Skeletal muscle satellite cell (primary cell): Measurements from ENCODE around the gene PEX5L.
A peak's percentile ranks its signal among the peaks of the same experiment; 100 is the strongest.

ENCODE experiments used
- H3K27me3 ChIP-seq: 2 replicates; pipeline ENCODE4 v1.7.0; 2013; ENCODE audit warnings: low read length; ENCODE audit not compliant: control insufficient read depth, insufficient read depth
- H3K36me3 ChIP-seq: 2 replicates; pipeline ENCODE4 v1.7.0; 2013; ENCODE audit warnings: mild to moderate bottlenecking, control low read depth, low read length; ENCODE audit not compliant: insufficient read depth
- H3K4me1 ChIP-seq: 2 replicates; pipeline ENCODE4 v1.7.0; 2013; ENCODE audit warnings: low read length; ENCODE audit not compliant: control insufficient read depth, insufficient read depth
- H3K4me2 ChIP-seq: 2 replicates; pipeline ENCODE4 v1.7.0; 2013; ENCODE audit warnings: mild to moderate bottlenecking, low read length
- H3K4me3 ChIP-seq: 2 replicates; pipeline ENCODE4 v1.7.0; 2013; ENCODE audit warnings: low read length
- H3K9ac ChIP-seq: 2 replicates; pipeline ENCODE4 v1.7.0; 2013; ENCODE audit warnings: mild to moderate bottlenecking, low read depth, low read length, moderate library complexity
- H3K9me3 ChIP-seq: replicated peaks from 2 replicates; pipeline ENCODE4 v1.7.0; 2013; ENCODE audit warnings: mild to moderate bottlenecking, control low read depth, low read length

PEX5L gene

DNA sequence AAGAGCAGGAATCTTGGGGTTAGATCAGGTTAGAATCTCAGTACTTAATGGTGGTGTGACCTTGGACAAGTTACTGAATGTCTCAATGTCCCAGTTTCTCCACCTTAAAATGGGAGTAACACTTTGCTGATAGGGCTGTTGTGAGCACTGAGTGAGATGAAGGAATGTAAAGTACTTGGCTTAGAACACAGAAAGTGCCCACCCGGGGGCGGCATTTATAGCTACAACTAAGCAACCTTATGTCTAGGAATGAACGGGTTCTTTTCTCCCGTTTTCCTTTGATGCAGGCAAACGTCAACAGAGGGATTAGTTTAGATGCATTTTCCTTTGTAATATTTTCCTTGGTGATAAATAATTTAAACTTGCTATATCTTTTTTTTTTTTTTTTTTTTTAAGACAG lies 207.3 kb downstream of the PEX5L start:
- Histone ChIP-seq H3K4me2 (no peak overlapping the region), H3K36me3 (no peaks in the 10 kb centered on the region), H3K4me1 (no peaks in the 10 kb centered on the region), H3K9me3 (no peaks in the 10 kb centered on the region), H3K27me3 (no peaks in the 10 kb centered on the region), H3K9ac (no peak overlapping the region), H3K4me3 (no peak overlapping the region)

DNA sequence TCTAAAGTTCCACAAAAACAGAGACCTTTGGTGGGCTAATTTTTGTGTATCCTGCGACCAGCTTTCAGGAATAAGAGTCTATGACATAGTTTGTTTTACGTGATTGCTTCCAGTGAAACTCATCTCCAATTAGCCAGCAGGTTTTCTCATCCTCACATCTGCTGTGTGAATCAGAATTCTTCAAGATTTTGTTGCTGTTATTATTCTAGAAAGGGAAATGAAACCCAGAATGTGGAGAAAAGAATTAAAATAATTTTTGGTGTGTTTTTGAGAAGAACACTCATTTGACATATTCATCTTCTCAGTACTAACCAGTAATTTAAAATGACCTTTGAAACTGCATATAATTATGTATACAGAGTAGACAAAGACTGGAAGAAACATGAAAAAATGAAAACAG lies 208.0 kb downstream of the PEX5L start:
- Histone ChIP-seq H3K9ac (no peak overlapping the region), H3K4me3 (no peak overlapping the region), H3K27me3 (no peaks in the 10 kb centered on the region), H3K4me1 (no peaks in the 10 kb centered on the region), H3K4me2 (no peak overlapping the region), H3K36me3 (no peaks in the 10 kb centered on the region), H3K9me3 (no peaks in the 10 kb centered on the region)

DNA sequence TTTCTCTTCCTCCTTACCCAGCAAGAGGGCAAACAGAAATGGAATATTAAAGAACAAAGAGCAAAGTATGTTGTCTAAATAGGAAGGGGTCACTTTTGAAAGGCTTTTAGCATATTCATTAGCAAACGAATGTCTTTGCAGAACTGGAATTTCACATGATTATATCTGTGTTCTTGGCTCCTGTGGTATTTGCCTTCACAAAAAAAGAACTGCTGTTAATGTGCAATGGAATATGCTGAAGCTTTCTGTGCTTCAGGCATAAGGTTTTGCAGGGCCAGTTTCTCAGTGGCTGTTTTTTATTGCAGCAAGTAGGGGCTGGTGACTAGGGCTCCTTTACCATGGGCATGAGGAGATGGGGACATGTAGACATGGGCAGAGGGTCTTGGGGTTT lies 210.5 kb downstream of the PEX5L start:
- H3K4me1 ChIP-seq = no peaks in the 10 kb centered on the region
- H3K9me3 ChIP-seq = no peaks in the 10 kb centered on the region
- H3K9ac ChIP-seq = no peak overlapping the region
- no peaks in the 10 kb centered on the region for H3K27me3 ChIP-seq
- no peaks in the 10 kb centered on the region for H3K36me3 ChIP-seq
- no peak overlapping the region for H3K4me2 ChIP-seq
- H3K4me3 ChIP-seq = no peak overlapping the region

DNA sequence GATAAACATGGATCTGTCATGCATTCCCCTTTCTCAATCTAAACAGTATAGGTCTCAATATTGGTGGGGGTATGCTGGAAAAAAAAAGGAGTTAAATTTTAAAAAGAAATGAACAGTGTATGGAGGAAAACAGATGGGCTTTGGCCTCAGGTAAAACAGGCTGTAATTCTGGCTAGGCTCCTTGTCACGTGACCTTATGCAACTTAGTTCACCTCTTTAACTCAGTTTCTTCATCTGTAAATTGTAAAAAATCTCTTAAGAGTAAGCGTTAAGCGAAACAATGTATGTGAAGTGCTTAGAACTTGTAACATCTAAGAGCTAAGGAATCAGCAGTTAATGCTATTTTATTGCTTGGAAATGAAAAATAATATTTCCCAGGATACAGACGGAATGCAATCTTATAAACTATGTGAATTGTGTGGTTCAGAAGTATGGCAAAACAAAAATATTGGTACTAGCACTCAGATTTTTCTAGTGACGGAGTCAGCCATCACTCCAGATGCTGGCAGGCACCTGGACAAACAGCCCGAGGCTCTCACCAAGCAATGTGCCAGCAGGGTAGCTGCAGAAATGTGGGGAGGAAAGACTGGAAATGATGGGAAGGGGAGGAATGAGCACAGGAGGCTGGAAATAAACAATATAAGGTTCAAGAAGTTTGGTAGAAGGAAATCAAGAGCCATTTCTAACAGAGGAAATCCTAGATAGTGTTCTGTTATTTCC lies 211.1 kb downstream of the PEX5L start:
- no peak overlapping the region for H3K9ac ChIP-seq
- H3K27me3 ChIP-seq = no peaks in the 10 kb centered on the region
- H3K4me2 ChIP-seq = no peak overlapping the region
- H3K36me3 ChIP-seq = no peaks in the 10 kb centered on the region
- H3K4me3 ChIP-seq = no peak overlapping the region
- H3K4me1 ChIP-seq = no peaks in the 10 kb centered on the region
- H3K9me3 ChIP-seq = no peaks in the 10 kb centered on the region

DNA sequence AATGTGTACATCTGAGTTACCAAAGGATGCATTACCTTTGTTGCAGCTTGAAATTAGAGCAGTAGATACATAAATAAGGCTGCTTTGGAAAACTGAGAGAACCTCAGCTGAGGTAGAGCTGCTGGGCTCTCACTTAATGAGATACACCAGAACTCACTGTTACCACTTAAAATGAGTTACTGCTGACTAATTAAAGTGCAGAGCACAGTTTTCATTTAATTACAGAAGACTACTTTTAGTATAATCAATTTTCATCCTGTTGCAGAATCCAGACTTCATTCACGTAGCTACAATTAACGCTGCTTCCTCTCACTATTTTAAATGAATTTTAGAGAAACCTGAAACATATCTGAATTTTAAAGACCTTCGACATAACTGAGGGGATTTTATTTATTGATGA lies 214.4 kb downstream of the PEX5L start:
- Histone ChIP-seq H3K4me3 (no peak overlapping the region), H3K27me3 (no peaks in the 10 kb centered on the region), H3K9me3 (no peaks in the 10 kb centered on the region), H3K36me3 (no peaks in the 10 kb centered on the region), H3K4me2 (no peak overlapping the region), H3K4me1 (no peaks in the 10 kb centered on the region), H3K9ac (no peak overlapping the region)

DNA sequence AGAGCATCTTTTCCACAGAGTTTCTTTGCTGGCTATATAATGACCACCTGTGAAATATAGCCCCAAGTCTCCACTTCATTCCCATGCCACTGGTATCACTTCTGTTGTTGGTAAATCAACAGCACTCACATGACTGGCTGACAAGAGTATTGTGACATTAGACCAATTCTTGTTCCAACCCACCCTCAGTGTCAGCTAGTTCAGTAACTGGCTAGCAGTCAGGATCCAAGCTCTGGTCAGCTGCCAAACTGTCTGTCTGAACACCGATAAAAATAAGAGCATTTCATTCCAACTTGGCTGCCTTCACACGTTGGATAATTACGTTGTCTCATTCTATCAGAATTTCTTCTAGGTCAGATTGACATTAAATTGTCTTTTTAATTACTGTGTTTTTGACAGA lies 217.4 kb downstream of the PEX5L start:
- Histone ChIP-seq H3K9me3 (no peaks in the 10 kb centered on the region), H3K4me1 (no peaks in the 10 kb centered on the region), H3K9ac (no peak overlapping the region), H3K36me3 (no peaks in the 10 kb centered on the region), H3K4me3 (no peak overlapping the region), H3K4me2 (no peak overlapping the region), H3K27me3 (no peaks in the 10 kb centered on the region)

DNA sequence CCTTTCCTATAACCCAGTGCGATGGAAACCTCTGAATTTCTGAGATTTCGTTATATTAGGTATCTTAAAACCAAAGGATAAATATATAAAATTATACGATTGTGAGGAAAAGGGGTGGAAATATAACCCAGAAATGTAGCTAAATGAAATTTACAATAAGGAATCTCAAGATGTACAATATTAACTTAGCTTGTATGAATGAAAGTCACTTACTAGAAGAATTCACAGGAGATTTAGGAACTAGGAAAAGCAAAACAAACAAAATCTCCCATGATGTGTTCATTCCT lies 224.7 kb downstream of the PEX5L start:
- Histone ChIP-seq H3K9ac (peak overlapping the region; percentile 75), H3K4me3 (no peak overlapping the region), H3K4me2 (peak overlapping the region; percentile 71), H3K4me1 (peaks cover 24% of the 10 kb centered on the region), H3K27me3 (no peaks in the 10 kb centered on the region), H3K9me3 (no peaks in the 10 kb centered on the region), H3K36me3 (no peaks in the 10 kb centered on the region)

DNA sequence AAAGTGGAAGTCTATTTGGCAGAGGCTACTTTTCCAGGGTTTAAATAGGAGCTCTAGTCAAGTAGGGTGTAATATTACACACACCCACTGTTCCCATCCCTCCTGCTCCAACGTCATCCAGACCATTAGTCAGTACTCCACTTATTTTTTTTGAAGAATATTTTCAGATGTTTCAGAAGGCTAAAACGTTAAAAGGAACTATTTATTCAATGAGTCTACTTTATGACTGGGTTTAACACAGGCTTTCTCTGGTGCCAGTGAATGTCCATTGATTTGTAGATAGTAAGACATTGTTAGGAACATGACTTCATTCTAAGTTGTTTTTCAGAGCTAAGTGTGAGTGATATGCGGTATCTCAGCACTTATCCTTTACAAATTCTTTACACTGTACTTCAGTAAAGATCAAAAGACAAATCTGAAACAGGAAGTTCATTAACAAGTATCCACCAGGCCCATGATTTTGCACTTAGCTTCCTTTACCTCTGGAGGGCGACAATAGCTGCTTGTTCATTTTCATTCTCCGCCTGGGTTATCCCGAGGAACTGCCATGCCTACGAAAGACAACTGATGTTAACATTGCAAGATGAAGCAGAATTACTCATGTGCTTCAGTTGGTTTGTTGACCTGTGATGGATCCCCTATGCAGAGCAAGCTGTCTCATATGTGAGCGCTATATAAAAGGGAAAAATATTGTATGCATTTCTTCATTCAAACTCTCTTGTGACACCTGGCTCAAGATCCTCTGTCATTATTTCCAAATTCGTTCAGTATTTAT lies 225.2 kb downstream of the PEX5L start:
- no peaks in the 10 kb centered on the region for H3K36me3 ChIP-seq
- H3K9me3 ChIP-seq = no peaks in the 10 kb centered on the region
- peaks cover 26% of the 10 kb centered on the region for H3K4me1 ChIP-seq
- H3K9ac ChIP-seq = peak overlapping the region; percentile 75
- peak overlapping the region; percentile 71 for H3K4me2 ChIP-seq
- no peaks in the 10 kb centered on the region for H3K27me3 ChIP-seq
- peak overlapping the region; percentile 19 for H3K4me3 ChIP-seq

DNA sequence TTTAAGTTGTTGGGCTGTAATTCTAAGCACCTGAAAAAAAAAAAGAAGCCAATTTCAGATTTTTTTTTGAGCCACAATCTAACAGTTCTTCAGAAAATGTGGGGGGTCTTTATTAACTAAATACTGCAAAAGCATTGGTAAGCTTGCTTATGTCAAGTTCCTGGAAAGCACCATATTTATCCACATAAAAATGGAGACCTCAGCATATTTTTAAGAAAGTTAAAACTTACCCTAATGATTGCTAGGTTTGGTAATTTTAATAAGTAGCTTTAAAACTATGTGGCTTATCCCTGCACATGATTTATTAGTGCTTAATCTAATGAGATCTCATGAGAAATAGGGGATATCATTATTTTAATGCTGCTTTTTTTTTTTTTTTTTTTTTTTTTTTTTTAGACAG lies 227.1 kb downstream of the PEX5L start:
- Histone ChIP-seq H3K4me1 (peaks cover 33% of the 10 kb centered on the region), H3K36me3 (no peaks in the 10 kb centered on the region), H3K27me3 (no peaks in the 10 kb centered on the region), H3K9ac (no peak overlapping the region), H3K9me3 (no peaks in the 10 kb centered on the region), H3K4me2 (no peak overlapping the region), H3K4me3 (no peak overlapping the region)

DNA sequence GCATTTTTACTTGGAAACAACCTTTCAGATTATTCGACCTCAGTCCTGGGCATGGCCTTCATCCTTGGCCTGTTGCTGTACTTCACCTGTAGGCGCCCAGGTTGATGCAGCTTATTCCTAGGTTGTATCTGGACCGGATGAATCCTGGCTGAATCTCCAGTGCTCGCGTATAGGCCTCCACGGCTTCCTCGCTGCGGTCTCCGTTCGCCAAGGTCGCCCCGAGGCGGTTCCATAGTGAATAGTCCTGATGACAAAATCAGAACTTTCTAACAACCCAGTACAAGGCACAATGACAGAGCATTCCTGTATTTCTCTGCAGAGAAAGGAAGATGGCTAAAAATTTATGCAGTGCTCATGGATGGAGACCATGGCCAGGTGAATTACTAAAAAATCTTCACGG lies 229.1 kb downstream of the PEX5L start:
- Histone ChIP-seq H3K9me3 (no peaks in the 10 kb centered on the region), H3K36me3 (no peaks in the 10 kb centered on the region), H3K4me2 (no peak overlapping the region), H3K4me3 (no peak overlapping the region), H3K27me3 (no peaks in the 10 kb centered on the region), H3K4me1 (peaks cover 31% of the 10 kb centered on the region), H3K9ac (no peak overlapping the region)

DNA sequence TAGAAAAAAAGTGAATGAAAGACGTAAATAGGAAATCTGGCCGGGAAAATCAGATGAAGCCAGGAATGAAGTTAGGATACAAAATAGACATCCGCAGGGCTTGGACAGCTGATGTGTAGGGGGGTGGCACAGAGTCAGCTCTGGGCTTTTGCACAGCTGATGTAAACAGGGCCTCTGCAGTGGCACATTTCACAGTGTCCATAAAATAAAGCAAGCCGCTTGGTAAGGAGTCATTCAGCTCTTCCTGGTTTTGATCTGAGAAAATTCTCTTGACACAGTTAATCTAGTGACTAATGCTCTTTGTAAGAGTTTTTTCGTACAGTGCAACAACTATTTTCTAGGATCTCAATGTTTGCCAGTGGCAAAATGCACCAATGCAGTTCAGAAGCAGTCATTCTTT lies 230.6 kb downstream of the PEX5L start:
- Histone ChIP-seq H3K4me1 (peaks cover 27% of the 10 kb centered on the region), H3K9me3 (no peaks in the 10 kb centered on the region), H3K36me3 (no peaks in the 10 kb centered on the region), H3K9ac (peak overlapping the region; percentile 49), H3K4me2 (peak overlapping the region; percentile 64), H3K27me3 (no peaks in the 10 kb centered on the region), H3K4me3 (no peak overlapping the region)

DNA sequence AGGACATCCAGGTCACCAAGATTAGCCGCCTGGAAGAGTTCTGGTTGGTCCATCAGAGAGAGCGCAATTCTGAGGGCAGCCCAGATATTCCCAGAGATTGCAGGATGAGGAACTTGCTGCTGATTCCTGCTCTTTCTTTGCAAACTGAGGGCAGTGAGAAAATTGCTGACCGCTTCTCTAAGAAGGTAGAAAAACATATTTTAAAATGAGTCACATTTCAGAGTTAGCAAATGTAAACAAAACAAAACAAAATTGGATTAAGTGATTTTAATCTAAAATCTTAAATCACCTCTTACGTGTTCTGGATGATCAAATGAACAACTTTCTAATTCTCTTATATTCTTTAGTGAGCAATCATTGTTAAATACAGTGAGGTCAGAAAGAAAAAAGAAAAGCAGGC lies 234.9 kb downstream of the PEX5L start:
- H3K9ac ChIP-seq = peak overlapping the region; percentile 42
- no peak overlapping the region for H3K4me3 ChIP-seq
- peaks cover 22% of the 10 kb centered on the region for H3K4me1 ChIP-seq
- no peaks in the 10 kb centered on the region for H3K27me3 ChIP-seq
- H3K36me3 ChIP-seq = no peaks in the 10 kb centered on the region
- H3K4me2 ChIP-seq = peak overlapping the region; percentile 43
- no peaks in the 10 kb centered on the region for H3K9me3 ChIP-seq
